NCI-H146 treated with DMSO at 0.1 percent for 48 hours (cell line): ENCODE results near the gene CHST5.

ENCODE experiments used
- DNase-seq: peaks from one replicate; lab custom pipeline; 2025; ENCODE audit not compliant: unreplicated experiment; lab: John Stamatoyannopoulos, UW

CHST5 gene

DNA sequence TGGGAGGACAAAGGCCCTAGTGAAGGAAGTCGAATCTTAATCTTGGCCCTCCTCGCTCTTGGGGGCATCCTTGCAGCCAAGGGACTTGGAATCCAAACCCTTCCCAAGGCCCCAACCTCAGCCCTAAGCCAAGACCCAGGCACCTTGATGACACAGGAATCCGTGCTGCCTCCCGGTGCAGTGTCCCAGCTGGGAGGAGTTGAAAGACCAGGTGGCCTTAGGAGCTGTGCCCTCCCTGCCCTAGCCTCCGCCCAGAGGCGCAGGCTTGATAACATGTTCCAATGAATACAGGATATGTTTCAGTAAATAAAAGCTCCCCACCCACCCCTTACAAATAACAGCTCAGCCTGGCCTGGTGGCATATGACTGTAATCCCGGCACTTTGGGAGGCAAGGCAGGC, at the start of gene CHST5:
Gene CHST5 (minus strand): TSS at position 208 of the 400 bp plus-strand sequence. CDS start 5,724 bp downstream, outside the sequence.
- DNase-seq = no peak

- no peak for DNase-seq
These were observed 48.2 kb upstream of the CHST5 start for GRCh38 chr16:75584108-75584507.

DNA sequence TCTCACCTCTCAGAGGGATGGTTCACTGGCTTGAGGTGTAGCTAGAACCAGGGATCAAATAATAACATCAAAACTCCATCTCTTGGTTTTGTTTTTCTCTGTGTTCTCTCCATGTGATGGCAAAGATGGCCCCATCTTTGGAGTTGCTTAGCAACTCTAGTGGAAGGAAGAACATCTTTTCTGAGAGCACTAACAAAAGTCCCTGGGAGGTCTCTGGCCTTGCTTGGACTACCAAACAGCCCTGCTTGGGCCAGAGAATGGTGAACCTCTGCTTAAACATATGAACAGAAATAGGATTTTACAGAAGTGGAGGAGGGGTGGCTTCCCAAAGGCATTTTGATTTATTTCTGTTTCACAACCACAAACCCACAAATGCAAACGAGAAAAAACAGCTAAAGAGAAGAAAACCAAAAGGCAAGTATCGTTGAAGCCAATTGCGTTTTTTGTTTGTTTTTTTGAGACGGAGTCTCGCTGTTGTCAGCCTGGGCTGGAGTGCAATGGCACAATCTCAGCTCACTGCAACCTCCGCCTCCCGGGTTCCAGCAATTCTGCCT, 43.5 kb upstream of the CHST5 start:
- no peak for DNase-seq

- no peak for DNase-seq
These were observed 42.8 kb upstream of the CHST5 start for GRCh38 chr16:75578725-75579124.

GRCh38 chr16:75578212-75578611, 42.3 kb upstream of the CHST5 start:
- DNase-seq = no peak

DNA sequence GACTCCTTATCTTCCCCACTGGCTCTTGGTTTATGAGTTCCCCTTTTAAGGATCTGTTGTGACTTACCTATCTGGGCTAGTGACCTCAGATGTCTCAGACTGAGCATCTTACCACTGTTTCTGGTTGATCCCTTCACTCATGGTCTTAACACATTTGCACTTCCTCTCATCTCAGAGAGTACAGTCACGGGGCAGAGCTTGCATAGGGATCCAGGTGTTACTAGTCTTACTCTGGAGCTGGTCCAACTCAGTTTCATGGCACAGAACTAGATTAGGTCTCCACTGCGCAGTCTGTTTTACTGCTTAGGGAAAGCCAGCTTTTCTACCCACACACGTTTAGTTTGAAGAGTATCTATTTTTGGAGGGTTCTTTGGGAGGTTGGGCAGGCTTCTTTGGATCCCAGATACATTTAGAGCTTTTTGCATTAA, 40.5 kb upstream of the CHST5 start:
- DNase-seq = no peak

DNA sequence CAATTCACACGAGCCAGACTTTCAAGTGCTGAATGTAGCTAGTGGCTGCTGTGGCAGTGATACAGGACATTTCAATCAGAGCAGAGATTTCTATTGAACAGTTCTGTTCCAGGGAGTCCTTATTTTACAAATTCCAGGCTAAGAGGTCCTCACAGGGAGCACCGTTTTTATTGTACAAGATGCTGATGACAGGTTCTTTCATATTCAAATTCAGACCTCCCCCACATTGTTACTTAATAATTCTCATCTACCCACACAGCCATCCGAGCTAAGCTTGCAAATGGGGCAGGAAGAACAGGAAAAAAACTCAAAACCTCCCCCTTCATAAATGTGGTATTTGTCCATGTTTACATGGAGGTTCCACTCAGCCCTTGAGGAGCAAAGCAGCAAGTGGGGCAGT, 40.0 kb upstream of the CHST5 start:
- DNase-seq = no peak

DNA sequence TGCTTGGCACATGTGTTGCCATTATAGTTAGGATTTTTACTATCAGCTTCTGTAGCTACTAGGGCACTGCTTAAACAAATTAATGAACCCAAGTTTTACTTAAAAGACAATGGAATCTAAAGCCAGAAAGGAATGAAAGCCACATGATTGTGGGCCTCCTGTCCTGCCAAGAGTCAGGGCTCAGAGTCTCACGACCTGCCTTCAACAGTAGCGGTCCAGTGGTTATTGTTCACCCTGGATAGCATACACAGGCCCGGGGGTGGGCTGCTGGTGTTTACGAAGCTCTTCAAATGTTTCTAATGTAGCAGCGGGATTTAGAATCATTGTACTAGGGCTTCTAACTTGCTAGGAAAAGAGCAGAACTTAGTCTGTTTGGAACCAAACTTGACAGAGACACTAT, 38.0 kb upstream of the CHST5 start:
- no peak for DNase-seq

GRCh38 chr16:75572864-75573542, 37.1 kb upstream of the CHST5 start:
- no peak for DNase-seq

- DNase-seq = no peak
These were observed 34.6 kb upstream of the CHST5 start for GRCh38 chr16:75570396-75571065.

GRCh38 chr16:75567911-75568310, 32.0 kb upstream of the CHST5 start:
- DNase-seq = no peak

DNA sequence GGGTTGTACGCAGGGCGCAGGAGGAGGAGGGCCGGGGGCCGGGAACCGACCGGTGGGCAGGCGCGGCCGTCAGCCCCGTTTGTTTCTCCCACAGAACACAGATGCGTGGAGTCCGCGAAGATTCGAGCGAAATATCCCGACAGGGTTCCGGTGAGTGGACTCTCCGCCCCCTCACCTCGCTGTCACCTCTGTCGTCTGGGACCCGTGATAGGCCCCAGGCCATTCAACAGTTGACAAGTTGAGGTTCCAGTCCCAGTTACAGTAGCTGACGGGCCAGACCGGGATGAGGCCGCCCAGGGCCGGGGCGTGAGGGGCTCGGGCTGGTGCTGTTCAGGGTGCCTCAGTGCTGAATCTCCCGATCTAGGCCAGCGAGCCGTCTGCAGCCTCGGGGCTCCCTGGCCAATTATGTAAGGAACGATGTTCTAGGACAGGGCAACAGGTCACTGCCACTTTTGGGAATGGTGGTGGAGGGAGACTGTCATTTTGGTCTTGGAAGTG, 30.9 kb upstream of the CHST5 start:
- DNase-seq = no peak

GRCh38 chr16:75566040-75566757, 30.3 kb upstream of the CHST5 start, which contains the start of gene GABARAPL2:
Gene GABARAPL2, plus strand, starts transcription at chr16:75566379. Its CDS starts 108 bp downstream, at chr16:75566487.
- peak; percentile 39 for DNase-seq

DNA sequence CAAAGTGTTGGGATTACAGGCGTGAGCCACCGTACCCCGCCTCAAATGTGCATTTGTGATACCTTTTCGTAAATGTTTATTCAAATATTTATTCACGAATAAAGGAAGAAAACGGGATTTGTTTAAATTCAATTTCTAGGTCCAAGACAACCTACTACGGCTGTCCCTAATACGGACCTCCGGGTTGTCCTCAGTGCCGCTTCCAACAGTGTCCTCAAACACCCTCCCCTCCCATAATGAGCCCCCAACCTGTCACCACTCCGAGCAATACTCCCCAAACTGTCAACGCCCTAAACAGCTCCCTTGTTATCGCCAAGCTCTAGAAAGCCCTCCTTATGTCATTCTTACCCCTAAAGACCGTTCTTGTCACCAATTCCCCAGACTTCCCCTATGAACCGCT, 29.7 kb upstream of the CHST5 start:
- no peak for DNase-seq

GRCh38 chr16:75559564-75560372, 23.9 kb upstream of the CHST5 start:
- no peak for DNase-seq

DNA sequence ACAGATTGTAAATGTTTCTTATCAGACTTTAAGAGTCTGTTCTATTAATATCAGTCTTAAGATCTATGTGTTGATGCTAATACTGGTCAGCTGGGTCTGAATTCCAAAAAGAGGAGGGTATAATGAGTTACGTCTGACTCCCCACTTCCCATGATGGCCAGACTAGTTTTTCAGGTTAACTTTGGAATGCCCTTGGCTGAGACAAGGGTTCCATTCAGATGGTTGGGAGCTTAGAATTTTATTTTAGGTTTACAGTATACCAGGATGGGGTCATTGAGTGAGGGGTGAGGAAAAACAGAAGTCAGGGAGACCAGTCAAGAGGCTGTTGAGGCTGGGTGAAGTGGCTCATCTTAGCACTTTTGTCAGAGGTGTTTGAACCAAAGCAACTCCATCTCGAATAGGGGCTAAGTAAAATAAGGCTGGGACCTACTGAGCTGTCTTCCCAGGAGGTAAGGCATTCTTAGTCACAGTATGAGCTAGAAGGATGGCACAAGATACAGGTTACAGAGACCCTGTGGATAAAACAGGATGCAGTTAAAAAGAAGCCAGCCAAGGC, 23.0 kb upstream of the CHST5 start:
- no peak for DNase-seq

DNA sequence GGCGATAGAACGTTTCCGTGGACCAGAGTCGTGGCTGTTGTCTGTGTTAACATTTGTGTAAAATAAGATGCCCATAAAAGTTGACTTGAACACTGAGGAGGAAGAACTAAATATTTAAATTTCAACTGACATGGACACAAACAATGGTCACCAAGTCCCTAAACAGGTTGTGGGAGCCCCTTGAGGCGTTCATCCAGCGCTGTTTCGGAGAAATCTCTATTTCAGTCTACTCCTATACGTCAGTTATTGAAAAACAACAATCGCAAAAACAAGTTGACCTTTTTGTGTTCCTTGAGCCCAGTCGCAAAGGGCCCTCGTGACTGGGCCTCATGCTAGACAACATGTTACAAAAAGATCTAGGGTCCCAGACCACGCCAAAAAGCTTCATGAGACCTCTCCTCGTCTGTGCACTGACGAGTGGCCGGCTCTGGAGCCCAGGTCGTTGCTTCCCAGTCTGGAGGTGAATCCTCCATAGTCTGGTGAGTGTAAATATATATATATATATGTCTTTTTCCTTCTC, 20.6 kb upstream of the CHST5 start:
- no peak for DNase-seq

- peak; percentile 66 for DNase-seq
These were observed 20.0 kb upstream of the CHST5 start, which contains the start of gene TMEM231 for GRCh38 chr16:75555707-75556430. Gene TMEM231, minus strand, starts transcription at chr16:75556252. Its CDS starts 43 bp downstream, at chr16:75556209.

DNA sequence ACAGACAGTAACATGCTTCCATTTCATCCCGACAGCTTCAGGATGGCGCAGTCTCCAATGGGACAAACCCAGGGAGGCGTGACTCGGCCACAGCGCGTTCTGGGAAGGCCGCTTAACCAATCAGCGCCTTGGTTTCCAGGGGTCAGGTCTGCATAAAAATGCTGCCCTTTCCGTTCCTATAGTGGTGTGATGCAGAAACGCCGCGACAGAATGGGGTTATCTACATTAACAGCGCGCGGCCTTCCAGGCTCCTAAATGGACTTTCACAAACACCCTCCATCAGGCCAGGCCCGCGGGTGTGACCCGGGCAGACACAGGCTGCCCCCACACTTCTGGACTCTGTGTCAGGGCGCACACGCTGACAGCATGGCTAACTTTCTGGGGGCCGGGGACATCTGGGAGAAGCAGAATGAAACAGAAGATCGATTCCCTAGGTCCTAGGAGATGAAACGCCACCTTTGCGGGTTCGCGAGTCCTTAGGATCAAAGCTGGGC, 19.4 kb upstream of the CHST5 start:
- peak; percentile 29 for DNase-seq
